Measurements from ENCODE around the gene RPS23. TPM values are rescaled to one million over a fixed set of nuclear protein-coding genes. Genes with fewer than 3 reads are reported as not detected.

RPS23 gene
- total RNA-seq, 1 experiment from 2014 or later: 2,589 TPM

DNA sequence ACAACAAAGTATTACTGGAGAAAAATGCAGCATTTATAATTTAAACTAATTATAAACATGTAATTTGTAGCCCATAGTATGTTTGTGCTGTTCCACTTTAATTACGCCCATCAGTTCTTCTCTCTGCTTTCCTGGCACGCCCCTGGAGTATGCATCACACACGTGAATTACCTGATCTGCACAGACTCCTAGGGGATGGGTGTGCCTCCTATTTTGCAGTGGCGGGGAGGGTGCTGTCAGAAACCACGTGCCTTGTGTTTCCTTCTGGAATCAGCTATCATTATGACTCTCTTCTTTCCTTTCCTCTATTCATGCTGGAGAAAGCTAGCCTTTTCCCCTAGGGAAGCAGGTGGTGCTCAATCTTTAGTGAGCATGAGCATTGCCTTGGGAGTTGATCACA, 43.3 kb downstream of the RPS23 start (continued):
- TF ChIP-seq, protein P1, sequence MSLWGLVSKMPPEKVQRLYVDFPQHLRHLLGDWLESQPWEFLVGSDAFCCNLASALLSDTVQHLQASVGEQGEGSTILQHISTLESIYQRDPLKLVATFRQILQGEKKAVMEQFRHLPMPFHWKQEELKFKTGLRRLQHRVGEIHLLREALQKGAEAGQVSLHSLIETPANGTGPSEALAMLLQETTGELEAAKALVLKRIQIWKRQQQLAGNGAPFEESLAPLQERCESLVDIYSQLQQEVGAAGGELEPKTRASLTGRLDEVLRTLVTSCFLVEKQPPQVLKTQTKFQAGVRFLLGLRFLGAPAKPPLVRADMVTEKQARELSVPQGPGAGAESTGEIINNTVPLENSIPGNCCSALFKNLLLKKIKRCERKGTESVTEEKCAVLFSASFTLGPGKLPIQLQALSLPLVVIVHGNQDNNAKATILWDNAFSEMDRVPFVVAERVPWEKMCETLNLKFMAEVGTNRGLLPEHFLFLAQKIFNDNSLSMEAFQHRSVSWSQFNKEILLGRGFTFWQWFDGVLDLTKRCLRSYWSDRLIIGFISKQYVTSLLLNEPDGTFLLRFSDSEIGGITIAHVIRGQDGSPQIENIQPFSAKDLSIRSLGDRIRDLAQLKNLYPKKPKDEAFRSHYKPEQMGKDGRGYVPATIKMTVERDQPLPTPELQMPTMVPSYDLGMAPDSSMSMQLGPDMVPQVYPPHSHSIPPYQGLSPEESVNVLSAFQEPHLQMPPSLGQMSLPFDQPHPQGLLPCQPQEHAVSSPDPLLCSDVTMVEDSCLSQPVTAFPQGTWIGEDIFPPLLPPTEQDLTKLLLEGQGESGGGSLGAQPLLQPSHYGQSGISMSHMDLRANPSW (CRISPR knock-in tag; conservative IDR thresholded peaks at IDR 0.05; ENCODE audit: low read depth): no peak
- no peak for TF ChIP-seq ZNF232 (CRISPR knock-in tag; IDR thresholded peaks at IDR 0.05)
- no peak for TF ChIP-seq SMAD4 (CRISPR knock-in tag; IDR thresholded peaks at IDR 0.05)

- Mint-ChIP-seq H3K27me3 (ENCODE audit: low read depth) (no peaks in the 10 kb centered on the region), H3K36me3 (no peaks in the 10 kb centered on the region), H3K9me3 (no peaks in the 10 kb centered on the region), H3K27ac (no peak overlapping the region), H3K4me1 (peaks cover 25% of the 10 kb centered on the region), H3K4me3 (no peak overlapping the region)
- DNase-seq (ENCODE audit: low spot score): peak; percentile 73
- POLR2A ChIA-PET: no interaction called here
- CTCF ChIA-PET: interaction anchor here (0.7 to 1.5 kb wide), 5 partner anchors 32 to 119 kb away, joined by 3 to 5 read pairs (median 4); no protein-coding TSS in a partner anchor
- peak; percentile 96 for ATAC-seq
- TF ChIP-seq, protein P2, sequence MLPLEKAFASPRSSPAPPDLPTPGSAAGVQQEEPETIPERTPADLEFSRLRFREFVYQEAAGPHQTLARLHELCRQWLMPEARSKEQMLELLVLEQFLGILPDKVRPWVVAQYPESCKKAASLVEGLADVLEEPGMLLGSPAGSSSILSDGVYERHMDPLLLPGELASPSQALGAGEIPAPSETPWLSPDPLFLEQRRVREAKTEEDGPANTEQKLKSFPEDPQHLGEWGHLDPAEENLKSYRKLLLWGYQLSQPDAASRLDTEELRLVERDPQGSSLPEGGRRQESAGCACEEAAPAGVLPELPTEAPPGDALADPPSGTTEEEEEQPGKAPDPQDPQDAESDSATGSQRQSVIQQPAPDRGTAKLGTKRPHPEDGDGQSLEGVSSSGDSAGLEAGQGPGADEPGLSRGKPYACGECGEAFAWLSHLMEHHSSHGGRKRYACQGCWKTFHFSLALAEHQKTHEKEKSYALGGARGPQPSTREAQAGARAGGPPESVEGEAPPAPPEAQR (CRISPR knock-in tag; IDR thresholded peaks at IDR 0.05): 0 out of 2 replicates have a peak, but pooled peaks have one; percentile 37
- TF ChIP-seq ZNF532 (CRISPR knock-in tag; IDR thresholded peaks at IDR 0.05; ENCODE audit: borderline replicate concordance): 0 out of 2 replicates have a peak, but pooled peaks have one; percentile 32
- TF ChIP-seq, protein P3, sequence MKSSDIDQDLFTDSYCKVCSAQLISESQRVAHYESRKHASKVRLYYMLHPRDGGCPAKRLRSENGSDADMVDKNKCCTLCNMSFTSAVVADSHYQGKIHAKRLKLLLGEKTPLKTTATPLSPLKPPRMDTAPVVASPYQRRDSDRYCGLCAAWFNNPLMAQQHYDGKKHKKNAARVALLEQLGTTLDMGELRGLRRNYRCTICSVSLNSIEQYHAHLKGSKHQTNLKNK (CRISPR knock-in tag; IDR thresholded peaks at IDR 0.05): no peak
- TF ChIP-seq, protein P4, sequence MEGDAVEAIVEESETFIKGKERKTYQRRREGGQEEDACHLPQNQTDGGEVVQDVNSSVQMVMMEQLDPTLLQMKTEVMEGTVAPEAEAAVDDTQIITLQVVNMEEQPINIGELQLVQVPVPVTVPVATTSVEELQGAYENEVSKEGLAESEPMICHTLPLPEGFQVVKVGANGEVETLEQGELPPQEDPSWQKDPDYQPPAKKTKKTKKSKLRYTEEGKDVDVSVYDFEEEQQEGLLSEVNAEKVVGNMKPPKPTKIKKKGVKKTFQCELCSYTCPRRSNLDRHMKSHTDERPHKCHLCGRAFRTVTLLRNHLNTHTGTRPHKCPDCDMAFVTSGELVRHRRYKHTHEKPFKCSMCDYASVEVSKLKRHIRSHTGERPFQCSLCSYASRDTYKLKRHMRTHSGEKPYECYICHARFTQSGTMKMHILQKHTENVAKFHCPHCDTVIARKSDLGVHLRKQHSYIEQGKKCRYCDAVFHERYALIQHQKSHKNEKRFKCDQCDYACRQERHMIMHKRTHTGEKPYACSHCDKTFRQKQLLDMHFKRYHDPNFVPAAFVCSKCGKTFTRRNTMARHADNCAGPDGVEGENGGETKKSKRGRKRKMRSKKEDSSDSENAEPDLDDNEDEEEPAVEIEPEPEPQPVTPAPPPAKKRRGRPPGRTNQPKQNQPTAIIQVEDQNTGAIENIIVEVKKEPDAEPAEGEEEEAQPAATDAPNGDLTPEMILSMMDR (IDR thresholded peaks at IDR 0.05): peak; percentile 77
Observed at GRCh38 chr5:82225525-82226172, 52.5 kb downstream of the RPS23 start.

All from WTC11 (cell line).